GM19193 (cell line): ENCODE measurements around the gene NCK2.

Source experiments
- POLR2A ChIP-seq: IDR thresholded peaks from 4 replicates; pipeline ENCODE4 v1.6.1; 2011; ENCODE audit not compliant: insufficient read depth, insufficient read length; ENCODE audit errors: extremely low read depth

NCK2 gene

DNA sequence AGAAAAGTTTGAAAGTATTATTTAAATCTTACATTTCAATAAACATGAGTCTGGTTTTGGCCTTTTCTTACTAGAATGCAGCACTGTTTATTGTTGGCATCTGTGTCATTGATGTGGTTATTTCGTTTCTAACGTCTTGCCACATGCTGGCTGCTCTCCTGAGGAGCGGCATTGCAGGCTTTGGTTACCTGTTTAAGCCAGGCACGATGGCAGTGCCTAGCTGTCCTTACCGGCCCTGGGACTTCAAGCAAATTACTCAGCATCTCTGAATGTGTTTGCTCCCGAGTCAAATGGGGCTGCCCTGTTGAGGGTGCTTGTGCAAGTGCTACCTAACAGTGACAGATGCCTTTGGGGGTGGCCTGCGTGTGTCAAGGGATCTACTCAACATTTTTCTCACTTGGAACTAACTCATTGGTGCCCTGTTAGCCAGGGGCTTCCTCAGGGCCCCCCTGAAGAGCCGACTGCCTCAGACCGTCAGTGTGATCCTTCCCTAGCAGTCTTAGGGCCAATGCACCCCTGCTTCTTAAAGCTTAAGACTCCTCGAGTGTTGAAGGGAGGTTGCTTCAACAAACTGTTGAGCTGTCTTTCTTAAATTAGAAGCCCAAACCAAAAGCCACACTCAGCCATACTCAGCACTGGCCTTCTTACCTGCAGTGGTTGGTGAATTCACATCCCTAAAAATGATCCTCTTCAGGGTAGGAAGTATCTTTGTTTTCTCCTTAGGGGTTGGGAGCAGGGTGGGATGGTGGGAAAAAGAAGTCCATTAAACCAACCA, 151.5 kb downstream of the NCK2 start:
- no peak for TF ChIP-seq POLR2A

GRCh38 chr2:105896765-105897163, 152.1 kb downstream of the NCK2 start:
- no peak for TF ChIP-seq POLR2A

- no peak for TF ChIP-seq POLR2A
Observed at GRCh38 chr2:105903051-105903674, 158.5 kb downstream of the NCK2 start.

- no peak for TF ChIP-seq POLR2A
Observed at GRCh38 chr2:105904938-105905337, 160.2 kb downstream of the NCK2 start.

- TF ChIP-seq POLR2A: no peak
Observed at GRCh38 chr2:105906481-105906880, 161.8 kb downstream of the NCK2 start.

GRCh38 chr2:105907184-105907583, 162.5 kb downstream of the NCK2 start:
- no peak for TF ChIP-seq POLR2A

DNA sequence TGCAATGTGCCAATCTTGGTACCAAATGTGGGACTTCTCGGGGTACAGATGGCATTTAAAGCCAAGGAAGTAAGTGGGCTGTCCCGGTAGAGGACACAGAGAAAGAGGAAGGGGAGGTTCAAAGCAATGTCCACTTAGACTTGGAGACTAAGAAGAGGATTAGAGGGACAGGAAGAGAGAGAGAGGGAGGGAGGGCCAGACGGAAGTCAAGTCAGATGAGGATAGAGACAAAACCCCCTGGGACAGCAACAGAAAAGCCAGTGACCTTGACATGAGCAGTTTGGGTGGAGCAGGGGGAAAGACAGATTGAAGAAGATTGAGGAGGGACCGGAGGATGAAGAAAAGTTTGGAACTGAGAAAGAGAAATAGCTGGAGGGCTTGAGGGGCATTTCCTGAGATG, 164.5 kb downstream of the NCK2 start:
- TF ChIP-seq POLR2A: no peak

- no peak for TF ChIP-seq POLR2A
Observed at GRCh38 chr2:105910497-105911238, 166.0 kb downstream of the NCK2 start.

DNA sequence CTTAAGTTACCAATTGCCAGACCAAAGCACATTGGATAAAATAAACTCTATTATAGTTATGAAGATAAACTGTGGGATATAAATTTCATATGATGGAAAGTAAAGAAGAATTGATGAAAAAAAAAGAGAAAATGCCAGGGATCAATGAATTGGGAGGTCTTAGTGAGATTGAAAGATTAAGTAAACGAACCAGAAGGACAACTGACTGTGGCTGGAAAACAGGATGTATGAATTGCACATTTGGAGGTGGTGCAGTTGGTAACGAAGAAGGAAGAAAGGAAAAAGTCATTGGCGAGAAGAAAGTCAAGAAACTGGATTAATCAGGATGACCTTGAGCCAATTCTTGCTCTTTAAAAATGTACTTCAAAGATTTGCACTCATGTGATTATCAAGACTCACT, 166.7 kb downstream of the NCK2 start:
- no peak for TF ChIP-seq POLR2A

- no peak for TF ChIP-seq POLR2A
Observed at GRCh38 chr2:105912081-105912480, 167.4 kb downstream of the NCK2 start.

DNA sequence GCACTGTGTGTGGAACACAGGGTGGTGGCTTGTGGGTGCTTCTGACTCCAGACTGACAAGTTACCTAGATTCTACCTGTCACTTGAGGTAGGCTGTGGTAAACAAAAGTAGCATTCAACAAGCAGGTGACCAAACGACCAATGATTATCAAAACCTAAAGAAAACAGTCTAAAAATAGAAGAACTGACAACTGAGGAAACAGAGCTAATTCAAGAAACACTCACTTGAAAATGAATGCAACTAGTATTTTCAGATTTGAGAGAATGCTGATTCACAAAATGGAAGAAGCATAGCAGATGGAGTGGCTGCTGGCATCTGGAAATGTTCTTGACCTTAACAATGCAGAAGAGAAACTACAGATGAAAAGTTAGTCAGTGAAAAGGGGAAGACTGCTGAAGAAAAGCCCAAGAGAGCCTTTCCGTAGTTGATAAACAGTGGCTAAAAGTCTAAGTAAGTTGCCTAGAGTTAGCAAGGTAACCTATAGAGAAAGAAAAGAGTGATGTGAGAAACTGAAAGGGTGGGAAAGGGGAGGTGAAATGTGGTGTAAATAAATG, 170.4 kb downstream of the NCK2 start:
- no peak for TF ChIP-seq POLR2A

GRCh38 chr2:105917226-105917625, 172.5 kb downstream of the NCK2 start:
- no peak for TF ChIP-seq POLR2A

DNA sequence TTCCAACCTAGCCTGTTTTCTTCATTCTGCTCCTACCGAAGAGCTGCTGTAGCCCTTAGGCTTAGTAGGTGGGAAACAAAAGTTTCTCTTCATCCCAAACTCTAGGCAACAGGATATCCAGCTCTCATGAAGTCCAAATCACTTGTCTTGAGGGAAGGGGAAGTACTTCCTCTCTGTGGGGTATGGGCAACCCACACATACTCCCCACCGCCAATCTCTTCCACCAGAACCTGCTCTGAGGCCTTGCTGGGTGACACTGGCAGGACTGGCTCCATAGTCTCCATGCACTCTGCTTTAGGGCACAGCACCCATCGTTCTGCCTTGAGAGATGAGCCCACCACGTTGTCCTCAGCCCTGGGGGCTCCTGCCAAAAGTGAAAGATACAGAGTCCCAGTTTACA, 173.0 kb downstream of the NCK2 start:
- no peak for TF ChIP-seq POLR2A

DNA sequence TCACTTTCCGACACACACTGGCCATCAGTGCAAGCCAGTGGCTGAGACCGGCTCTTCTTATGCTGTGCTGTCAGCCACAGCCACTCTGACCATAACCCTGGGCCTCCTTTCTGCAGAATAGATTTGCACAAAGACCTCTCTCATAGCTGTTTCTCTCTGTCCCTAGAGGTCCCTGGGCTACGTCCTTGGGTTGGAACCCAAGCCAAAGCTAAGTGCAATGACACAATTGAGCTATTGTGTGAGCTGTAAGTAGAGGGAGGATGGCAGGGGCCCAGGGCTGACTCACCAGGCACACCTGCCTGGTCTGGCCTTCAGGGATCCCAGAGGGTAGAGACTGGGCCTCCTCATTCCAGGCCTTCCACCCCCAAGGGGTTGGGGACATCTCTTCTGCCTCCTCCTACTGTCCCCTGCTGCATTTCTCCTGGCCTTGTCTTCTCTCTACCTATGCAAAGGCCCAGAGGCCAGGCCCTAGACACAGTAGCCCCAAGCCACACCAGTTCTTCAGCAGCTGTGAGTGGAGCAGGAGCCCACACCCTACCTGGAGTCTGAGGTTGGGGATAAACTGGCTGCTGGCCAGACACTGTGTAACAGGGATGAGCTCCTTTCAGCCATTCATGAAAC, 174.6 kb downstream of the NCK2 start:
- no peak for TF ChIP-seq POLR2A

DNA sequence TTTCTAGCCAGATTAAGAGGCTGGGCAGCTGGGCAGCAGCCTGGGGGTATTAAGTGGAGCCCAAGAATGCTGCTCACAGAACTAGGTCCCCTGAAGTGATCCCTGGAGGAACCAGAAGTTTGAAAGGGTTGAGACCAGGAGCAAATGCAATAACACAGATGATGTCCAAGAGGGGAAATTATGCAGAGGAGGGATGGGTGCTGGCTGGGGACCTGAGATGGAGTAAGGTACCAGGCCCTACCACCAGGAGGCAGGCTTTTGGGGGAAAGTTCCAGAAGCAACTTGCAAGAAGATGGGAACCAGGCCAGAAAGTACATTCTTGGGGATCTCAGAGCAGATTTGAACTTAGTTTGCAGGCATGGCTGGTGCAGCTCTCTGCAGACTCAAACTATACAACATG, 175.1 kb downstream of the NCK2 start:
- TF ChIP-seq POLR2A: no peak
